DND-41 (cell line): ENCODE measurements around the gene TRPV6.

Experiments used
- ATAC-seq: fragments of 200-7000 bp; cut with Tn5 transposase; 3 replicates; pipeline ENCODE4 v1.9.1; 2021; ENCODE audit warnings: low read depth; ENCODE audit not compliant: insufficient read depth
- DNase-seq: peaks from one replicate; pipeline ENCODE4 v3.0.0-alpha.2; 2020
- H2AFZ ChIP-seq: 2 replicates; pipeline ENCODE4 v1.6.0; 2012; ENCODE audit warnings: low read depth, low read length
- H3K27ac ChIP-seq: 2 replicates; pipeline ENCODE4 v1.5.1; 2012; ENCODE audit warnings: low read length, inconsistent platforms
- H3K27me3 ChIP-seq: fragments of 200-600 bp; sonication (generic); 2 replicates; pipeline ENCODE4 v1.6.0; 2012; ENCODE audit warnings: low read length, mild to moderate bottlenecking, inconsistent platforms; ENCODE audit not compliant: insufficient read depth, poor library complexity
- H3K36me3 ChIP-seq: 2 replicates; pipeline ENCODE4 v1.5.1; 2012; ENCODE audit warnings: low read length, inconsistent platforms; ENCODE audit not compliant: insufficient read depth
- H3K4me1 ChIP-seq: 2 replicates; pipeline ENCODE4 v1.5.1; 2012; ENCODE audit warnings: mild to moderate bottlenecking, low read length; ENCODE audit not compliant: insufficient read depth
- H3K4me2 ChIP-seq: 2 replicates; pipeline ENCODE4 v1.6.0; 2012; ENCODE audit warnings: mild to moderate bottlenecking, moderate library complexity, low read length, inconsistent platforms; ENCODE audit not compliant: insufficient read depth
- H3K4me3 ChIP-seq, 2 experiments: fragments of 200-600 bp in 1 of 2; shearing (Covaris generic) in 1 of 2; 2 replicates each; pipeline ENCODE4 v1.5.1; 2012 to 2016; ENCODE audit warnings: inconsistent platforms in 2 of 2, low read length in 2 of 2, mild to moderate bottlenecking in 2 of 2, low read depth in 1 of 2, moderate library complexity in 1 of 2
- H3K79me2 ChIP-seq: 2 replicates; pipeline ENCODE4 v1.6.0; 2012; ENCODE audit warnings: low read length, inconsistent platforms; ENCODE audit not compliant: insufficient read depth
- H3K9ac ChIP-seq: 2 replicates; pipeline ENCODE4 v1.6.0; 2012; ENCODE audit warnings: low read depth, mild to moderate bottlenecking, inconsistent platforms, low read length, moderate library complexity
- H3K9me3 ChIP-seq: 2 replicates; pipeline ENCODE4 v1.5.1; 2012; ENCODE audit warnings: low read length, moderate library complexity, mild to moderate bottlenecking, inconsistent platforms; ENCODE audit not compliant: insufficient read depth, severe bottlenecking
- H4K20me1 ChIP-seq: 2 replicates; pipeline ENCODE4 v1.6.0; 2012; ENCODE audit warnings: low read length; ENCODE audit not compliant: insufficient read depth
- EZH2 ChIP-seq: IDR thresholded peaks from 3 replicates; pipeline ENCODE4 v1.6.1; 2012; ENCODE audit warnings: borderline replicate concordance, low read depth, mild to moderate bottlenecking, moderate library complexity, low read length, inconsistent platforms; ENCODE audit not compliant: severe bottlenecking
- TF ChIP-seq, protein P1 (sequence below): IDR thresholded peaks from 2 replicates; pipeline ENCODE4 v1.5.1; 2012; ENCODE audit warnings: borderline replicate concordance, low read length, moderate library complexity, mild to moderate bottlenecking; ENCODE audit not compliant: poor library complexity, severe bottlenecking; ENCODE audit errors: extremely low read depth

Gene TRPV6

DNA sequence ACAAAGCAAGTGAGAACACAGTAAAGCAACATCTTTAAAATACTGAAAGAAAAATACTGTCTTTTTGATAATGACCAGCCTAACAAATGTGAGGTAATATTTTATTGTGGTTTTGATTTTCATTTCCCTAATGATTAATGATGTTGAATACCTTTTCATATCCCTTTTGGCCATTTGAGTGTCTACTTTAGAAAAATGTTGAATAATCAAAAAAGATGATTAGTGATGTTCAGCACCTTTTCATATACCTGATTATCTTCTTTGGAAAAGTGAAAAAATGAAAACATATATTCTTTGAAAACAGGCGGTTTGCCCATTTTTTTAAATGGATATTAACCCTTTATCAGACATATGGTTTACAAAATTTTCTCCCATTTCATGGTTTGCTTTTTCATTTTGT is 62.8 kb downstream of the TRPV6 start:
- DNase-seq = no peak
- no peak overlapping the region for H3K27ac ChIP-seq
- ATAC-seq = no peak
- H2AFZ ChIP-seq = no peak overlapping the region
- H4K20me1 ChIP-seq = no peaks in the 10 kb centered on the region
- H3K79me2 ChIP-seq = no peaks in the 10 kb centered on the region
- no peak for TF ChIP-seq EZH2
- TF ChIP-seq, protein P1, sequence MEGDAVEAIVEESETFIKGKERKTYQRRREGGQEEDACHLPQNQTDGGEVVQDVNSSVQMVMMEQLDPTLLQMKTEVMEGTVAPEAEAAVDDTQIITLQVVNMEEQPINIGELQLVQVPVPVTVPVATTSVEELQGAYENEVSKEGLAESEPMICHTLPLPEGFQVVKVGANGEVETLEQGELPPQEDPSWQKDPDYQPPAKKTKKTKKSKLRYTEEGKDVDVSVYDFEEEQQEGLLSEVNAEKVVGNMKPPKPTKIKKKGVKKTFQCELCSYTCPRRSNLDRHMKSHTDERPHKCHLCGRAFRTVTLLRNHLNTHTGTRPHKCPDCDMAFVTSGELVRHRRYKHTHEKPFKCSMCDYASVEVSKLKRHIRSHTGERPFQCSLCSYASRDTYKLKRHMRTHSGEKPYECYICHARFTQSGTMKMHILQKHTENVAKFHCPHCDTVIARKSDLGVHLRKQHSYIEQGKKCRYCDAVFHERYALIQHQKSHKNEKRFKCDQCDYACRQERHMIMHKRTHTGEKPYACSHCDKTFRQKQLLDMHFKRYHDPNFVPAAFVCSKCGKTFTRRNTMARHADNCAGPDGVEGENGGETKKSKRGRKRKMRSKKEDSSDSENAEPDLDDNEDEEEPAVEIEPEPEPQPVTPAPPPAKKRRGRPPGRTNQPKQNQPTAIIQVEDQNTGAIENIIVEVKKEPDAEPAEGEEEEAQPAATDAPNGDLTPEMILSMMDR = no peak
- H3K4me1 ChIP-seq = no peaks in the 10 kb centered on the region
- H3K36me3 ChIP-seq = no peaks in the 10 kb centered on the region
- no peak overlapping the region for H3K4me2 ChIP-seq
- H3K4me3 ChIP-seq = no peak overlapping the region
- H3K9ac ChIP-seq = no peak overlapping the region
- H3K27me3 ChIP-seq = no peaks in the 10 kb centered on the region
- H3K9me3 ChIP-seq = peaks cover 6% of the 10 kb centered on the region
